HG03060 (cell line): Measurements from ENCODE around the gene RREB1.

ENCODE experiments used
- ATAC-seq: cut with Tn5 transposase; IDR thresholded peaks from one replicate; pipeline ENCODE4 v1.9.1; 2021; ENCODE audit warnings: low read depth, moderate number of reproducible peaks; ENCODE audit not compliant: unreplicated experiment

Gene RREB1

DNA sequence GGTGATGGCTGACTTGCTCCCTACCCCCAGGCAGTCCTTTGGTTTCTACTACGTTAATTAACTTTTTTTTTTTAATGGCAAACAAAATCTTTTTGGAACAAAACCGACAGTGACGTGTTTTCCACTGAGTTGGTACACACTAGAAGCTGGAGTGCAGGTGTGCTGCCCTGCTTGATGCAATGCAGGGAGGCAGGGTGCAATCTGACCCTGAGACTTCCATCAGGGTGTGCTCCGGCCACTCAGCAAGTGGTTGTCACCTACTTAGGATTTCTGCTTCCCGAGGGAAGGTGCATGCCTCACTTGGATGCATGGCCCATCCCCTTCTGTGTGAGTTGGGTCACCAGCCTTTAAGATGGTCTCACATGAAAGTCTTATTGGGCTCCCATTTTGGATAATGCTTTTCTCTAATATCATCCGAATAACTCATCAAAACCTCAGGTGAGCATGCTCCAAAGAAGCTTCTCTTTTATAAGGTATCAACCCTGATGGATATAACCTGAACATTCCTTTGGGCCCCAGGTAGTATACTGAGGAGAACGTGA, 14.0 kb downstream of the RREB1 start:
- no peak for ATAC-seq

- no peak for ATAC-seq
Measured at GRCh38 chr6:7122684-7123083, 14.9 kb downstream of the RREB1 start.

DNA sequence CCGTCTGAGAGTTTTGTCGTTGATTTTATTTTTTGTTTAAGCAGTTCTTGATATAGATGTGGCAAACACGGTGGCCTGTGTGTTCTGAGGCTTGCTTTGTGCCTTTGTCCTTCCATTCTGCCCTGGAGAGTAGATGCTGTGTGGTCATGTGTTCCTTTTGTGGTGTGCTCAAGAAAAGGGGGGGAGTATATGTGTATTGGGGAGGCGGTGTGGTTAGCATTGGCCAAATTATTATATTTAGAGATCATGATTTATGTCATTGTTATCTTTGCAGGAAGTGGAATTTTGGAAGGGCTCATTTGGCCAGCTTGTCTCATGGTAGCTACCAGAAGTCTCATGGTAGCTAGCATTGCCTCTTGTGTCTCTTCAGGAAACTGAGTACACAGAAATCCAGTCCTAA, 16.4 kb downstream of the RREB1 start:
- ATAC-seq, result no peak

- ATAC-seq, result no peak
Measured at GRCh38 chr6:7124636-7125035, 16.9 kb downstream of the RREB1 start.

GRCh38 chr6:7125290-7125689, 17.5 kb downstream of the RREB1 start:
- ATAC-seq, result no peak

DNA sequence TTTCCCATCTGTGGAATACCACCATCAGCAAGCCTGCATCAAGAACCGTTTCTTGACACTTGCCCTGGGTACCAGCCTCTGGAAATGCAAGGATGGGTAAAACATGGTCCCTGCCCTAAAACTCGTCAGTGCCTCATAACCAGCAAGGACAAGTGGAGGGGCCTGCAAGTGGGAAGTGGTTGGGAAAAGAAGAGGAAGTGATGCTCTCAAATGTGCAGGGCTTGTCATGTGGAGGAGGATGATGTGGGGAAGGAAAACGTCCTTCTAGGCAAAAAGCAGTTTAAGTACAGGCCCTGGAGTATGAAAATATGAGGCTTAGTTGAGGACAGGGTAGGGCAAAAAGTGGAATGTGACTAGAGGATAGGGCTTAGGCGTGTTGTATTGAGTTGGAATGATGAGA, 19.0 kb downstream of the RREB1 start:
- ATAC-seq, result no peak

DNA sequence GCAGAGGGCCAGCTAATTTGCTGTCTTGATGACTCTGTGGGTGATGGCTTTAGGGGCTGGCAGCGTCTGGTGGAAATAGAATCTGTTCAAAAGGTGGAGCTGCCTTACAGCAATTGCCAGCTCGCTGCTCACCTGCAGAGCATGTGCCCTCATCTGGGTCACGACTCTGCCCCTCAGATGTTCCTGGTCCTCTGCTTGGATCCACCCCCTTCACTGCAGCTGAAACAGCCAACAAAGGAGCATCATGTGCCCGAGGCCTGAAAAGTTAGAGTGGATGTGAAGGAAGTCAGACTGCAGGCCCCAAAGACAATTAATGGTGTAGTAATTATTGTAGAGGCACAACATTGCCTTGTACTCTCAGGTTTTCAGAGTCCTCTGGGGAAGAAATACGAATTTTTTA, 19.9 kb downstream of the RREB1 start:
- no peak for ATAC-seq

GRCh38 chr6:7129360-7129759, 21.6 kb downstream of the RREB1 start:
- no peak for ATAC-seq

DNA sequence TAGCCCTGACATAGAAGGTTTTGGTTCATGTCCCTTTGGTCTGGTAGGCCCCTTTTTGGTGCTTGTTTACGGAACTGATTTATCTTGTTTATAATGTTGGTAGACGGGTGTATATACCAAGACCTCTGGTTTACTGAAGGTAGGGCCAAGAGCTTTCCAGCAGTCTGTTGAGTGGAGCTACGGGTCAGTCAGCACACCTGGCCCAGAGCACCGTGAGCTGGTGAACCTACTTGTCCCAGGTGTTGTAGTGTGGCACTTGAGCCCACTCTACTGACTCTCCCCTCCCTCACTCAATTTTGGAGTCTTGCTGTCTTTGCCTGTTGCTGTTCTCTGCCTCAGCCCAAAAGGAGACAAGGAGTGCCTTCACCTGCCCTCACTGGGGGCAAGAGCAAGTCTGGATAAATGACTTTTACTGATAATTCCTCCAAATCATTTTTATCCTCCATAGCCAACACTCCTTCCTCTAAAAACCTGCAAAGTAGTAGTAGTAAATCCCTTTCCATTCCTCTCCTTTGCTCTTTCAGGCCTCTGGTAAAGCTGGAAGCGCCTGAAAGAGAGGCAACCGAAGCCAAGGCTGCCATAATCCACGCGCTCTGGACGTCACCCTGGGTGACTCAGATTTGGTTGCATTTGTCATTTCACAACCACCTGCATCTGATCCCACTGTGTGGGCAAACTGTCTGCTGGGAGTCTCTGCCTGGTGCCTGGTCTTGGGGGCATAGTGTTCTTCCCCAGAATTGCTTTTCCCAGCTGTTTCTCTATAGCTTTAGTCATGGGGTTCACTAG, 22.2 kb downstream of the RREB1 start:
- no peak for ATAC-seq

GRCh38 chr6:7131390-7131789, 23.6 kb downstream of the RREB1 start:
- ATAC-seq, result no peak

- no peak for ATAC-seq
Measured at GRCh38 chr6:7132398-7133035, 24.8 kb downstream of the RREB1 start.

DNA sequence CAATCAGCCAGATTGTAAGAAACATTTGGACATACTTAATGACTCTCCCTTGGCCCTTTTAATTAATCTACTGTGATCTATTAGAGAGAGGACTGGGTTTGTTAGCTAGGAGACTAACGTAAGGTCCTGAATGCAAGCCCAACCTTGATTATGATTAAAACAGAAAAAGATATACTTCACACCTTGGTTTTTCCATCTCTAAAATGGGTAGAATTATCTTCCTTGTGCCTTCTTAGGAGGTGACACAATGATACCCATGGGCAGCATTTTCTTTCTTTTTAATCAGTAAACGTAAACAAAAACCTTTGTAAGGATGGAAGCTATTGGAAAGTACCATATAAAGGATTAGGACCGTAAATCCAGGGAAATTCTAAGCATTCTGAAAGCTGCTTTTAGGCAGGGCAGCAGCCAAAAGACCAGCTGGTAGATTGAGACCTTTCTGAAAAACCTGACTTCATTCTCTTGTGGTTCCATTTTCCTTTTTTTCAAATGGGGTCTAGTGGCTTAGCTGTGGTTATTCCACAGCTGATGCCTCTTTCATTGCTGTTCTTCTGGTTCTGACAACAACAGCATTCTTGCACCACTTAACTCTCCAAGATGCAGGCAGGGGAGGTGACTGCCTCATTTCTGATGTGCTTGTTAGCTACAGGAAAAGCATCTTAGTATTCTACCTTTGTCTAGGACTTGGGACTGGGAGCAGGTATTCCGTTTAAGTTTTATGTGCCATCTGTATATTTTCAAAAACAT, 27.4 kb downstream of the RREB1 start:
- no peak for ATAC-seq

DNA sequence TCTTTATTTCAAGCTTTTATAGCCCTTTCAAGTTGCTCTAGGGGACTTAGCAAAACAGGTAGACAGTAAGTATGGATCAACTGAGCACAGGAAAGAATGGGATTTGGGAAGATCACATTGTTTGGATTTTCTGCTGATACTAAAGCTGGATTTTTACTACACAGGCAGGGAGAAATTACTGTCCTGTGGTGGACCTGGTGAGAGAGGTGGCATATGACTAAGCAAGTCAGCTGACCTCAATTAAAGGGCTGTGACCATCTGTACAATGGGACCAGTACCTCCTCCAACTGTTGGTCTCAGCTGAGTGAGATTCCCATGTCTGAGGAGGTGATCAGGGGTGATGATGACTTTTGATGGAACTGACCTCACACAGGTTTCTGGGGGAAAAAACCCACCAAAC, 28.0 kb downstream of the RREB1 start:
- no peak for ATAC-seq

DNA sequence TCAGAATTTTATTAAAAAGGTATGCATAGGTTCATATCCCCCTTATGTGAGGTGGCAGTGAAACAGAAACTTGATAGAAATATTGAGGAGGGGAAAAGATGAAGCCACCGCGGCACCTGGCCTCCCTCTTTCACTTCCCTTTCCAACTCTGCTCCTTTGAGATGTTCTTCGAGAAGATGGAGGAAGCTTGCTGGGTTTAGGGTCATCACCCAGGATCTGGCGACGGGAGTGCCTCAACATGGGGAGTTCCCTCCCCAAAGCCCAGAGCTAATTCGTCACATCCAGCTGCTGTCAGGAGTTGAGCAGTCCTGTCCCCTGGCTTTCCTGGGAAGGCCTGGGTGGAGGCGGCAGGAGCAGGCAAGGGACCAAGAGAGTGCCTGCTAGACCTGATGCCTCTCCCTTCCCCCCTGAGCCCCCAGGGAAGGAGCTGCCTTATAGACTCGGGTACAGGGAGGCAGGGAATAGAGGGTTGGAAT, 29.1 kb downstream of the RREB1 start:
- ATAC-seq, result peak; percentile 22

- no peak for ATAC-seq
Measured at GRCh38 chr6:7137335-7138045, 29.7 kb downstream of the RREB1 start.

GRCh38 chr6:7138046-7138531, 30.3 kb downstream of the RREB1 start:
- no peak for ATAC-seq

- ATAC-seq, result no peak
Measured at GRCh38 chr6:7138921-7139358, 31.2 kb downstream of the RREB1 start.

- ATAC-seq, result no peak
Measured at GRCh38 chr6:7139835-7140470, 32.2 kb downstream of the RREB1 start.

GRCh38 chr6:7140631-7141378, 33.0 kb downstream of the RREB1 start:
- peak; percentile 26 for ATAC-seq
